Neutrophil (primary cell): ENCODE data around the gene RAD1.

ENCODE experiments used
- H3K27ac ChIP-seq: fragments of 200-600 bp; sonication (generic); 2 replicates; pipeline ENCODE4 v1.5.1; 2016; ENCODE audit warnings: mild to moderate bottlenecking, moderate library complexity
- H3K27me3 ChIP-seq: fragments of 200-600 bp; sonication (generic); 2 replicates; pipeline ENCODE4 v1.6.0; 2016; ENCODE audit warnings: mild to moderate bottlenecking
- H3K36me3 ChIP-seq: fragments of 200-600 bp; sonication (generic); 2 replicates; pipeline ENCODE4 v1.5.1; 2017
- H3K4me1 ChIP-seq, 2 experiments: fragments of 200-600 bp in 1 of 2; sonication (generic) in 1 of 2; 1 replicate in 1 of 2; 2 replicates in 1 of 2; pipeline versions ENCODE4 v1.5.1 to v1.6.1; 2013 to 2016; ENCODE audit warnings: low read depth in 1 of 2, low read length in 1 of 2, mild to moderate bottlenecking in 1 of 2, moderate library complexity in 1 of 2; ENCODE audit not compliant: control insufficient read depth in 1 of 2, insufficient read depth in 1 of 2
- H3K4me3 ChIP-seq, 2 experiments: fragments of 200-600 bp in 1 of 2; sonication (generic) in 1 of 2; 1 replicate in 1 of 2; 2 replicates in 1 of 2; pipeline ENCODE4 v1.5.1; 2013 to 2016; ENCODE audit warnings: low read depth in 1 of 2, low read length in 1 of 2, mild to moderate bottlenecking in 1 of 2, moderate library complexity in 1 of 2
- H3K9me3 ChIP-seq: fragments of 200-600 bp; sonication (generic); 2 replicates; pipeline ENCODE4 v1.5.1; 2016
- TF ChIP-seq, protein P1 (sequence below): fragments of 200-600 bp; sonication (generic); IDR thresholded peaks from 2 replicates; pipeline ENCODE4 v1.5.1; 2016; ENCODE audit warnings: antibody characterized with exemption

RAD1 gene

DNA sequence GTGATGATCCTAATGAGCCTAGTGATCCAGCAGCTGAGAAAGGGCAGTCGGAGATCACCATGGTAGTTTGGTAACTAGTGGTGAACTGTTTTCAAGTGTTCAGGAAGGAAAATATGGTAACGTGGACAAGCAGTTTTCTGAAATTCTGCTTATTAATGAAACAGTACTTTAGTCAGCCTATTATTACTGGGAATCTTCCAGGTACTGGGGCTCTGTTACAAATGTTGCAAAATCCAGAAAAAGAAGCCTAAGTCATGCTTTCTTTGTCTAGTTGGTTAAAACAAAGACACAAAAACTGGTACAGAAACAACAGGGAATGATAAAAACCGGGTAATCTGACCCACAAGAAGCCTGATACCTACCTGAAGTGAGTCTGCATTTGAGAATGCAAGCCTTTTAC, 58.1 kb downstream of the RAD1 start:
- TF ChIP-seq, protein P1, sequence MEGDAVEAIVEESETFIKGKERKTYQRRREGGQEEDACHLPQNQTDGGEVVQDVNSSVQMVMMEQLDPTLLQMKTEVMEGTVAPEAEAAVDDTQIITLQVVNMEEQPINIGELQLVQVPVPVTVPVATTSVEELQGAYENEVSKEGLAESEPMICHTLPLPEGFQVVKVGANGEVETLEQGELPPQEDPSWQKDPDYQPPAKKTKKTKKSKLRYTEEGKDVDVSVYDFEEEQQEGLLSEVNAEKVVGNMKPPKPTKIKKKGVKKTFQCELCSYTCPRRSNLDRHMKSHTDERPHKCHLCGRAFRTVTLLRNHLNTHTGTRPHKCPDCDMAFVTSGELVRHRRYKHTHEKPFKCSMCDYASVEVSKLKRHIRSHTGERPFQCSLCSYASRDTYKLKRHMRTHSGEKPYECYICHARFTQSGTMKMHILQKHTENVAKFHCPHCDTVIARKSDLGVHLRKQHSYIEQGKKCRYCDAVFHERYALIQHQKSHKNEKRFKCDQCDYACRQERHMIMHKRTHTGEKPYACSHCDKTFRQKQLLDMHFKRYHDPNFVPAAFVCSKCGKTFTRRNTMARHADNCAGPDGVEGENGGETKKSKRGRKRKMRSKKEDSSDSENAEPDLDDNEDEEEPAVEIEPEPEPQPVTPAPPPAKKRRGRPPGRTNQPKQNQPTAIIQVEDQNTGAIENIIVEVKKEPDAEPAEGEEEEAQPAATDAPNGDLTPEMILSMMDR: no peak
- H3K27ac ChIP-seq: no peak overlapping the region
- no peaks in the 10 kb centered on the region for H3K9me3 ChIP-seq
- H3K36me3 ChIP-seq: no peaks in the 10 kb centered on the region
- no peaks in the 10 kb centered on the region for H3K27me3 ChIP-seq
- no peaks in the 10 kb centered on the region for H3K4me1 ChIP-seq
- no peak overlapping the region for H3K4me3 ChIP-seq
